Ishikawa (cell line): ENCODE results near the gene PLIN1.

Experiments
- CEBPB ChIP-seq: IDR thresholded peaks from 2 replicates; pipeline ENCODE4 v1.6.1; 2012
- CREB1 ChIP-seq: IDR thresholded peaks from 2 replicates; pipeline ENCODE4 v1.6.1; 2012; ENCODE audit warnings: low read depth
- EGR1 ChIP-seq: IDR thresholded peaks from 2 replicates; pipeline ENCODE4 v1.6.1; 2012
- EP300 ChIP-seq: IDR thresholded peaks from 2 replicates; pipeline ENCODE4 v1.6.1; 2012; ENCODE audit warnings: borderline replicate concordance
- FOXM1 ChIP-seq: IDR thresholded peaks from 2 replicates; pipeline ENCODE4 v1.6.1; 2012; ENCODE audit warnings: low read depth, borderline replicate concordance
- MAX ChIP-seq: IDR thresholded peaks from 2 replicates; pipeline ENCODE4 v1.6.1; 2012
- NFIC ChIP-seq: IDR thresholded peaks from 2 replicates; pipeline ENCODE4 v1.6.1; 2012
- RAD21 ChIP-seq: IDR thresholded peaks from 2 replicates; pipeline ENCODE4 v1.6.1; 2012; ENCODE audit warnings: low read depth
- TAF1 ChIP-seq: IDR thresholded peaks from 2 replicates; pipeline ENCODE4 v1.6.1; 2012; ENCODE audit warnings: low read depth, mild to moderate bottlenecking
- TCF12 ChIP-seq: IDR thresholded peaks from 2 replicates; pipeline ENCODE4 v1.6.1; 2012; ENCODE audit warnings: low read depth
- TEAD4 ChIP-seq: IDR thresholded peaks from 2 replicates; pipeline ENCODE4 v1.6.1; 2012
- YY1 ChIP-seq: IDR thresholded peaks from 2 replicates; pipeline ENCODE4 v1.6.1; 2012; ENCODE audit warnings: low read depth
- ZBTB7A ChIP-seq: IDR thresholded peaks from 2 replicates; pipeline ENCODE4 v1.6.1; 2012; ENCODE audit warnings: low read depth
- TF ChIP-seq, protein P1 (sequence below): IDR thresholded peaks from 2 replicates; pipeline ENCODE4 v1.6.1; 2012
- TF ChIP-seq, protein P2 (sequence below): IDR thresholded peaks from 2 replicates; pipeline ENCODE4 v1.6.1; 2012; ENCODE audit warnings: low read depth, mild to moderate bottlenecking

Gene PLIN1

DNA sequence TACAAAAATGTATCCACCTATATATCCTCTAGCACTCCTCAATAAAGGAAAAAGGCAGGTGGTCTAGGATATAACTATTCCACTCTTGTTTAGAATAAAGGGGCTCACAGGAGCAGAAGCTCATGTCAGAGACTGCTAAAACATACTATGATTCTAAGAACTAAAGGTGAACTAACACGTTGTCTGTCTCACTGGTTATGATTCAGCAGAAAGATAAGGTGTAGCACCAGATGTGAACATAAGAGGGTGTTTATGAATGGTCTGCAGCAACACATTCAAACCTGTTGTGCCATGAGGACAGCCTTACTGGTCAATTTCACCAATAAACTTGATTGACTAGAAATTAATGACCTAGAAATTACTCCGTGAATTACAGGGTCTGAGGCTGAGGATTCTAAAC, 6.8 kb upstream of the PLIN1 start:
- TF ChIP-seq FOXM1 (no peak), MAX (no peak), YY1 (no peak), TCF12 (no peak), RAD21 (no peak), ZBTB7A (no peak), CEBPB (no peak), NFIC (no peak), EGR1 (no peak), EP300 (no peak), CREB1 (no peak), TEAD4 (no peak), TAF1 (no peak)
- TF ChIP-seq, protein P1, sequence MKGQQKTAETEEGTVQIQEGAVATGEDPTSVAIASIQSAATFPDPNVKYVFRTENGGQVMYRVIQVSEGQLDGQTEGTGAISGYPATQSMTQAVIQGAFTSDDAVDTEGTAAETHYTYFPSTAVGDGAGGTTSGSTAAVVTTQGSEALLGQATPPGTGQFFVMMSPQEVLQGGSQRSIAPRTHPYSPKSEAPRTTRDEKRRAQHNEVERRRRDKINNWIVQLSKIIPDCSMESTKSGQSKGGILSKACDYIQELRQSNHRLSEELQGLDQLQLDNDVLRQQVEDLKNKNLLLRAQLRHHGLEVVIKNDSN, result no peak
- TF ChIP-seq, protein P2, sequence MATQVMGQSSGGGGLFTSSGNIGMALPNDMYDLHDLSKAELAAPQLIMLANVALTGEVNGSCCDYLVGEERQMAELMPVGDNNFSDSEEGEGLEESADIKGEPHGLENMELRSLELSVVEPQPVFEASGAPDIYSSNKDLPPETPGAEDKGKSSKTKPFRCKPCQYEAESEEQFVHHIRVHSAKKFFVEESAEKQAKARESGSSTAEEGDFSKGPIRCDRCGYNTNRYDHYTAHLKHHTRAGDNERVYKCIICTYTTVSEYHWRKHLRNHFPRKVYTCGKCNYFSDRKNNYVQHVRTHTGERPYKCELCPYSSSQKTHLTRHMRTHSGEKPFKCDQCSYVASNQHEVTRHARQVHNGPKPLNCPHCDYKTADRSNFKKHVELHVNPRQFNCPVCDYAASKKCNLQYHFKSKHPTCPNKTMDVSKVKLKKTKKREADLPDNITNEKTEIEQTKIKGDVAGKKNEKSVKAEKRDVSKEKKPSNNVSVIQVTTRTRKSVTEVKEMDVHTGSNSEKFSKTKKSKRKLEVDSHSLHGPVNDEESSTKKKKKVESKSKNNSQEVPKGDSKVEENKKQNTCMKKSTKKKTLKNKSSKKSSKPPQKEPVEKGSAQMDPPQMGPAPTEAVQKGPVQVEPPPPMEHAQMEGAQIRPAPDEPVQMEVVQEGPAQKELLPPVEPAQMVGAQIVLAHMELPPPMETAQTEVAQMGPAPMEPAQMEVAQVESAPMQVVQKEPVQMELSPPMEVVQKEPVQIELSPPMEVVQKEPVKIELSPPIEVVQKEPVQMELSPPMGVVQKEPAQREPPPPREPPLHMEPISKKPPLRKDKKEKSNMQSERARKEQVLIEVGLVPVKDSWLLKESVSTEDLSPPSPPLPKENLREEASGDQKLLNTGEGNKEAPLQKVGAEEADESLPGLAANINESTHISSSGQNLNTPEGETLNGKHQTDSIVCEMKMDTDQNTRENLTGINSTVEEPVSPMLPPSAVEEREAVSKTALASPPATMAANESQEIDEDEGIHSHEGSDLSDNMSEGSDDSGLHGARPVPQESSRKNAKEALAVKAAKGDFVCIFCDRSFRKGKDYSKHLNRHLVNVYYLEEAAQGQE, result no peak

GRCh38 chr15:89681146-89681545, 2.0 kb upstream of the PLIN1 start:
- TF ChIP-seq TEAD4, result no peak

- TF ChIP-seq NFIC, result peak; percentile 27; the same call in 1 of the 2 replicates
- TF ChIP-seq, protein P1, result no peak
- TF ChIP-seq, protein P2, result peak; percentile 12; the same call in 1 of the 2 replicates
- TF ChIP-seq ZBTB7A, result no peak
These were observed 1.2 kb upstream of the PLIN1 start for GRCh38 chr15:89680282-89680873.

GRCh38 chr15:89677381-89677780, 1.8 kb downstream of the PLIN1 start:
- TF ChIP-seq TAF1 (no peak), CREB1 (no peak), RAD21 (no peak)
- TF ChIP-seq, protein P2, result no peak

DNA sequence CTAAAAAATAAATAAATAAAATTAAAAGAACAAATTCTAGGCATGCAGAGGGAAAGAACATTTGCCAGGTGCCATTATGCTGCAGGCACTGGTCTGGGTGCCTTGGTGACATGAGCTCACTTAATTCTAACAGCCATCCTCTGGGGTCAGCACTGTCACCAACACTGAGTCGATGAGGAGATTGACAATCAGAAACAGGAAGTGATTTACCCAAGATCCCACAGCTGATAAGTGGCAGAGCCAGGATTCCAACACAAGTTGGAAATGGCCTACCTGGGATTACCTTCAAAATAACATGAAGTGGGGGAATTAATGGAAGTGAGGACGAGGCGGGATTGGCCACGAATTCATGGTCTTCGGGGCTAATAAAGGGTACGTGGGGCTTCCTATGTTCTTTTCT, 3.6 kb downstream of the PLIN1 start:
- TF ChIP-seq, protein P1, result no peak
- TF ChIP-seq FOXM1 (no peak), CREB1 (no peak), TEAD4 (no peak), ZBTB7A (no peak), YY1 (no peak), MAX (no peak), CEBPB (no peak), TCF12 (no peak), NFIC (no peak), EGR1 (no peak), EP300 (no peak), TAF1 (no peak), RAD21 (no peak)
- TF ChIP-seq, protein P2, result no peak
